ENCODE results near the gene TENM4. TPM values are rescaled to one million over a fixed set of nuclear protein-coding genes. Genes with fewer than 3 reads are reported as not detected.

Gene TENM4
- total RNA-seq, 1 donor from 2014 or later = 50.7 TPM

- peaks cover 15% of the 10 kb centered on the region for H3K36me3 Mint-ChIP-seq (ENCODE audit: unreplicated experiment)
- H3K9me3 Mint-ChIP-seq (ENCODE audit: unreplicated experiment) = peaks cover 2% of the 10 kb centered on the region
- H3K4me1 Mint-ChIP-seq (ENCODE audit: low read depth, unreplicated experiment) = no peaks in the 10 kb centered on the region
- TF ChIP-seq CTCF (IDR thresholded peaks at IDR 0.05; ENCODE audit: partially characterized antibody, unreplicated experiment) = no peak
- H3K4me3 Mint-ChIP-seq (ENCODE audit: unreplicated experiment) = no peak overlapping the region
- H3K27ac Mint-ChIP-seq (ENCODE audit: unreplicated experiment) = no peak overlapping the region
- DNase-seq = no peak
- peaks cover 4% of the 10 kb centered on the region for H3K27me3 Mint-ChIP-seq (ENCODE audit: unreplicated experiment)
Observed at GRCh38 chr11:78657968-78658839, 782.6 kb downstream of the TENM4 start.

- no peak for DNase-seq
- Mint-ChIP-seq H3K4me1 (ENCODE audit: low read depth, unreplicated experiment) (no peaks in the 10 kb centered on the region), H3K27me3 (ENCODE audit: unreplicated experiment) (peaks cover 2% of the 10 kb centered on the region), H3K4me3 (ENCODE audit: unreplicated experiment) (no peak overlapping the region), H3K9me3 (ENCODE audit: unreplicated experiment) (peaks cover 2% of the 10 kb centered on the region), H3K27ac (ENCODE audit: unreplicated experiment) (no peak overlapping the region), H3K36me3 (ENCODE audit: unreplicated experiment) (peaks cover 15% of the 10 kb centered on the region)
- TF ChIP-seq CTCF (IDR thresholded peaks at IDR 0.05; ENCODE audit: partially characterized antibody, unreplicated experiment) = no peak
Observed at GRCh38 chr11:78657441-78657840, 783.4 kb downstream of the TENM4 start.

GRCh38 chr11:78656984-78657383, 783.8 kb downstream of the TENM4 start:
- Mint-ChIP-seq H3K4me1 (ENCODE audit: low read depth, unreplicated experiment) (no peaks in the 10 kb centered on the region), H3K9me3 (ENCODE audit: unreplicated experiment) (peaks cover 2% of the 10 kb centered on the region), H3K36me3 (ENCODE audit: unreplicated experiment) (peaks cover 15% of the 10 kb centered on the region), H3K27me3 (ENCODE audit: unreplicated experiment) (peaks cover 2% of the 10 kb centered on the region), H3K4me3 (ENCODE audit: unreplicated experiment) (no peak overlapping the region), H3K27ac (ENCODE audit: unreplicated experiment) (no peak overlapping the region)
- no peak for DNase-seq
- no peak for TF ChIP-seq CTCF (IDR thresholded peaks at IDR 0.05; ENCODE audit: partially characterized antibody, unreplicated experiment)

GRCh38 chr11:78656327-78656726, 784.5 kb downstream of the TENM4 start:
- H3K4me3 Mint-ChIP-seq (ENCODE audit: unreplicated experiment) = no peak overlapping the region
- peaks cover 15% of the 10 kb centered on the region for H3K36me3 Mint-ChIP-seq (ENCODE audit: unreplicated experiment)
- H3K4me1 Mint-ChIP-seq (ENCODE audit: low read depth, unreplicated experiment) = no peaks in the 10 kb centered on the region
- H3K27ac Mint-ChIP-seq (ENCODE audit: unreplicated experiment) = no peak overlapping the region
- H3K27me3 Mint-ChIP-seq (ENCODE audit: unreplicated experiment) = peaks cover 2% of the 10 kb centered on the region
- H3K9me3 Mint-ChIP-seq (ENCODE audit: unreplicated experiment) = peaks cover 2% of the 10 kb centered on the region
- DNase-seq = no peak
- no peak for TF ChIP-seq CTCF (IDR thresholded peaks at IDR 0.05; ENCODE audit: partially characterized antibody, unreplicated experiment)

- H3K9me3 Mint-ChIP-seq (ENCODE audit: unreplicated experiment) = peaks cover 2% of the 10 kb centered on the region
- no peak for TF ChIP-seq CTCF (IDR thresholded peaks at IDR 0.05; ENCODE audit: partially characterized antibody, unreplicated experiment)
- H3K4me3 Mint-ChIP-seq (ENCODE audit: unreplicated experiment) = no peak overlapping the region
- peaks cover 2% of the 10 kb centered on the region for H3K27me3 Mint-ChIP-seq (ENCODE audit: unreplicated experiment)
- DNase-seq = no peak
- peaks cover 15% of the 10 kb centered on the region for H3K36me3 Mint-ChIP-seq (ENCODE audit: unreplicated experiment)
- no peak overlapping the region for H3K27ac Mint-ChIP-seq (ENCODE audit: unreplicated experiment)
- no peaks in the 10 kb centered on the region for H3K4me1 Mint-ChIP-seq (ENCODE audit: low read depth, unreplicated experiment)
Observed at GRCh38 chr11:78655561-78655960, 785.3 kb downstream of the TENM4 start.
